Natural killer cell (primary cell): Measurements from ENCODE around the gene FARP1. TPM values are rescaled to one million over a fixed set of nuclear protein-coding genes. Genes with fewer than 3 reads are reported as not detected.

Source experiments
- ATAC-seq, 3 donors: fragments of 150-1000 bp in 2 of 3; fragments of 200-7000 bp in 1 of 3; cut with Tn5 transposase; 1 replicate in 1 of 3; 2 replicates in 2 of 3; pipeline ENCODE4 v1.10.0; 2021; ENCODE audit warnings: mild to moderate bottlenecking in 2 of 3, moderate library complexity in 2 of 3
- DNase-seq, 2 donors: peaks; one replicate each; pipeline versions ENCODE4 v3.0.0 to v3.0.0-alpha.2; 2013 to 2021; ENCODE audit warnings: mixed read lengths in 1 of 2
- H3K27ac ChIP-seq: one replicate; pipeline ENCODE4 v1.5.1; 2013; ENCODE audit warnings: mild to moderate bottlenecking, low read length
- H3K27me3 ChIP-seq: one replicate; pipeline ENCODE4 v1.6.1; 2013; ENCODE audit warnings: low read length; ENCODE audit not compliant: control insufficient read depth, insufficient read depth
- H3K36me3 ChIP-seq: one replicate; pipeline ENCODE4 v1.6.1; 2013; ENCODE audit warnings: low read length; ENCODE audit not compliant: control insufficient read depth, insufficient read depth
- H3K4me1 ChIP-seq: one replicate; pipeline ENCODE4 v1.6.1; 2013; ENCODE audit warnings: low read length; ENCODE audit not compliant: control insufficient read depth, insufficient read depth
- H3K4me3 ChIP-seq: one replicate; pipeline ENCODE4 v1.5.1; 2013; ENCODE audit warnings: low read length
- H3K9me3 ChIP-seq: one replicate; pipeline ENCODE4 v1.6.1; 2013; ENCODE audit warnings: low read length; ENCODE audit not compliant: control insufficient read depth, insufficient read depth
- H3K27ac Mint-ChIP-seq, 2 donors: one replicate each; pipeline ENCODE4 v1.8.0; 2022; ENCODE audit warnings: mild to moderate bottlenecking in 2 of 2, mixed read lengths in 2 of 2, moderate library complexity in 1 of 2
- H3K27me3 Mint-ChIP-seq, 2 donors: one replicate each; pipeline ENCODE4 v1.8.0; 2022; ENCODE audit warnings: low read depth in 2 of 2, mixed read lengths in 2 of 2
- H3K36me3 Mint-ChIP-seq: one replicate; pipeline ENCODE4 v1.8.0; 2022; ENCODE audit warnings: mixed read lengths
- H3K4me1 Mint-ChIP-seq, 2 donors: one replicate each; pipeline ENCODE4 v1.8.0; 2022; ENCODE audit warnings: mixed read lengths in 2 of 2
- H3K4me3 Mint-ChIP-seq: one replicate; pipeline ENCODE4 v1.8.0; 2022; ENCODE audit warnings: mild to moderate bottlenecking, moderate library complexity, mixed read lengths
- H3K9me3 Mint-ChIP-seq, 2 donors: one replicate each; pipeline ENCODE4 v1.8.0; 2022; ENCODE audit warnings: mixed read lengths in 2 of 2
- WGBS: methylation state at CpG from one replicate; pipeline ENCODE4 v1.1.7; 2013; ENCODE audit warnings: missing lambda C conversion rate; ENCODE audit not compliant: insufficient coverage; 5-methylcytosine and 5-hydroxymethylcytosine counted together
- intact Hi-C: fragments of 100-400 bp; cut with micrococcal nuclease; formaldehyde crosslinking; loops from one replicate; pipeline ENCODE4 v1.14.2; 2022
- total RNA-seq, 4 donors: library from RNA; stranded (reverse); fragments of 120-200 nt in 1 of 4; gene quantifications; one replicate each; pipeline versions ENCODE4 v1.2.3 to v1.2.4, GENCODE V29; 2013 to 2022
- TF ChIP-seq, protein P1 (sequence below): fragments of 200-600 bp; IDR thresholded peaks from one replicate; pipeline ENCODE4 v1.8.0; 2022; ENCODE audit warnings: antibody characterized with exemption

Gene FARP1
- total RNA-seq, 3 donors from 2014 or later (not counting 1 experiment from before 2014, with no cell fraction given) = 0.71 to 1.2 (median 1.1) TPM

- no peaks in the 10 kb centered on the region for H3K27me3 ChIP-seq
- Mint-ChIP-seq H3K27ac (no peak overlapping the region), H3K9me3 (no peaks in the 10 kb centered on the region), H3K27me3 (no peaks in the 10 kb centered on the region), H3K4me3 (no peak overlapping the region), H3K36me3 (no peaks in the 10 kb centered on the region), H3K4me1 (peaks cover 46 to 69% of the 10 kb centered on the region in 2 donors)
- no peak overlapping the region for H3K4me3 ChIP-seq
- DNase-seq (no peak), ATAC-seq (no peak)
- intact Hi-C loops = no loop called here
- TF ChIP-seq, protein P1, sequence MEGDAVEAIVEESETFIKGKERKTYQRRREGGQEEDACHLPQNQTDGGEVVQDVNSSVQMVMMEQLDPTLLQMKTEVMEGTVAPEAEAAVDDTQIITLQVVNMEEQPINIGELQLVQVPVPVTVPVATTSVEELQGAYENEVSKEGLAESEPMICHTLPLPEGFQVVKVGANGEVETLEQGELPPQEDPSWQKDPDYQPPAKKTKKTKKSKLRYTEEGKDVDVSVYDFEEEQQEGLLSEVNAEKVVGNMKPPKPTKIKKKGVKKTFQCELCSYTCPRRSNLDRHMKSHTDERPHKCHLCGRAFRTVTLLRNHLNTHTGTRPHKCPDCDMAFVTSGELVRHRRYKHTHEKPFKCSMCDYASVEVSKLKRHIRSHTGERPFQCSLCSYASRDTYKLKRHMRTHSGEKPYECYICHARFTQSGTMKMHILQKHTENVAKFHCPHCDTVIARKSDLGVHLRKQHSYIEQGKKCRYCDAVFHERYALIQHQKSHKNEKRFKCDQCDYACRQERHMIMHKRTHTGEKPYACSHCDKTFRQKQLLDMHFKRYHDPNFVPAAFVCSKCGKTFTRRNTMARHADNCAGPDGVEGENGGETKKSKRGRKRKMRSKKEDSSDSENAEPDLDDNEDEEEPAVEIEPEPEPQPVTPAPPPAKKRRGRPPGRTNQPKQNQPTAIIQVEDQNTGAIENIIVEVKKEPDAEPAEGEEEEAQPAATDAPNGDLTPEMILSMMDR = no peak
- no peak overlapping the region for H3K27ac ChIP-seq
- no peaks in the 10 kb centered on the region for H3K9me3 ChIP-seq
- 87% methylated on average over 7 of the region's 8 CpGs for WGBS
- no peaks in the 10 kb centered on the region for H3K36me3 ChIP-seq
- peaks cover 25% of the 10 kb centered on the region for H3K4me1 ChIP-seq
Observed at GRCh38 chr13:98489446-98490194, 346.7 kb downstream of the FARP1 start.

DNA sequence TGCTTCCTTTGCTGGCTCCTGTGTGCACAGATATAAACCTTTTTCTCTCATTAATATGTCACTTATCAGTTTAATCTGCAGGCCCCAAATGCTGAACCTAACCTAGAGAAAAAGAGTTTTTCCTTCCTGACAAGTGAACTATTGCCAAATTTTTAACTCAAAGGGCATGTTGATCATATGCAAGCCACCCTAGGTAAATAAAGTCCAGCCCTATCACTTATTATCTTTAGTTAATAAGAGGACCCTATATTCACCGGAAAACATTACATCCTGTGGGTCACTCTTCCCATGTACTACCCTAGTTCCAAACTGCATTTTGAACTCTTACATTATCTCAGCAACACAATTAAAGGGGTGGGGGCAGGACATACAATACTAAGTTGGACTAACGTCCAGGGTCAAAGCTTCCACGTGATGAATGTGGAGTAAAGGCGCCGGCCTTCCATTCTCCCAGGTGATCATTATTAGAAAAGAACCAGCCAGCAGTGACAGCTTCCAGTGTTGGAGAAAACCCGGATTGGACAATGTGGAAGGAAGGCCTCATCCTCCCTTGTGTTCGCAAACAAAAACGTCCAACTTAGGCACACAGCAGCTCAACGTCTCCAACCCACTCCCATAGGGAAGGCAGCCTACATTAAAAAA, 347.4 kb downstream of the FARP1 start:
- Histone ChIP-seq H3K4me3 (no peak overlapping the region), H3K27me3 (no peaks in the 10 kb centered on the region), H3K4me1 (peaks cover 18% of the 10 kb centered on the region), H3K27ac (no peak overlapping the region), H3K36me3 (no peaks in the 10 kb centered on the region), H3K9me3 (no peaks in the 10 kb centered on the region)
- no peaks in the 10 kb centered on the region for H3K9me3 Mint-ChIP-seq
- H3K27ac Mint-ChIP-seq = no peak overlapping the region
- ATAC-seq = no peak
- H3K36me3 Mint-ChIP-seq = no peaks in the 10 kb centered on the region
- intact Hi-C loops = no loop called here
- no peak for DNase-seq
- TF ChIP-seq, protein P1 = no peak
- no peak overlapping the region for H3K4me3 Mint-ChIP-seq
- peaks cover 39 to 67% of the 10 kb centered on the region in 2 donors for H3K4me1 Mint-ChIP-seq
- 80% methylated on average over 8 of the region's 9 CpGs for WGBS
- no peaks in the 10 kb centered on the region for H3K27me3 Mint-ChIP-seq

DNA sequence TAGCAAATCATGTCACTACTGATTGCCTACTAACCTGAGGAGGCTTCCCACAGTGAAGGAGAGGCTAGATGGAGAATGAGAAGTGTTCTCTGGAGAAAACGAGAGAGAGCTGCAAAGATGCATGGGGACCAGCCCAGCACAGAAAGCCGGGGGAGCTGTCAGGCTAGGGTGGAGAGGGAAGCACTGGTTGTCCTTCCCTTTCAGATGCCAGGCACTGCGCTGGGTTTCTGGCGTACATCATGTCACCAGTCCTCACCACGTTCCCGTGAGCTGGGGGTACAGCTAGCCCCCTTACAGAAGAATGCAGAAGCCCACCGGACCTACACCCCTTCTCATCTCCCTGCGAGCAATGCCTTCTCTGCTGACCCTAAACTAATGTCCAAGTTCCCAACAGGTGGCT, 348.0 kb downstream of the FARP1 start:
- Mint-ChIP-seq H3K27ac (no peak overlapping the region), H3K4me3 (no peak overlapping the region)
- WGBS = 90% methylated on average over 7 of the region's 8 CpGs

More for the DNA sequence above, 348.0 kb downstream of the FARP1 start:
- DNase-seq = no peak
- intact Hi-C loops = no loop called here
- no peaks in the 10 kb centered on the region for H3K36me3 Mint-ChIP-seq
- ATAC-seq = no peak
- H3K27me3 Mint-ChIP-seq = no peaks in the 10 kb centered on the region
- no peaks in the 10 kb centered on the region for H3K9me3 ChIP-seq
- H3K36me3 ChIP-seq = no peaks in the 10 kb centered on the region
- peaks cover 13% of the 10 kb centered on the region for H3K4me1 ChIP-seq
- H3K9me3 Mint-ChIP-seq = no peaks in the 10 kb centered on the region
- peaks cover 34 to 61% of the 10 kb centered on the region in 2 donors for H3K4me1 Mint-ChIP-seq
- H3K4me3 ChIP-seq = no peak overlapping the region
- no peak overlapping the region for H3K27ac ChIP-seq
- TF ChIP-seq, protein P1 = no peak
- no peaks in the 10 kb centered on the region for H3K27me3 ChIP-seq
